CD8-positive, alpha-beta memory T cell (primary cell): ENCODE measurements around the gene MAPKAPK3. TPM values are rescaled to one million over a fixed set of nuclear protein-coding genes. Genes with fewer than 3 reads are reported as not detected.

Source experiments
- CTCF ChIA-PET: fragments of 350-600 bp; sonication (Branson Sonifier 250); formaldehyde crosslinking; loops from one replicate; lab custom pipeline; 2021; ENCODE audit warnings: antibody characterized with exemption; lab: Charles Lee
- POLR2A ChIA-PET: fragments of 350-600 bp; sonication (Branson Sonifier 250); formaldehyde crosslinking; loops from one replicate; lab custom pipeline; 2021; ENCODE audit warnings: antibody characterized with exemption; lab: Charles Lee
- DNase-seq, 5 donors: peaks; one replicate each; pipeline versions ENCODE4 v3.0.0 to v3.0.0-alpha.2; 2020 to 2022; ENCODE audit warnings: mixed read lengths in 1 of 5
- H3K27ac ChIP-seq: one replicate; pipeline ENCODE4 v1.7.0; 2013; ENCODE audit warnings: low read depth, mild to moderate bottlenecking, low read length, moderate library complexity
- H3K27me3 ChIP-seq: 2 replicates; pipeline ENCODE4 v1.7.0; 2013; ENCODE audit warnings: low read length, mild to moderate bottlenecking; ENCODE audit not compliant: insufficient read depth, poor library complexity, severe bottlenecking
- H3K36me3 ChIP-seq: 2 replicates; pipeline ENCODE4 v1.7.0; 2013; ENCODE audit warnings: mild to moderate bottlenecking, low read length, moderate library complexity; ENCODE audit not compliant: insufficient read depth
- H3K4me1 ChIP-seq: 2 replicates; pipeline ENCODE4 v1.7.0; 2013; ENCODE audit warnings: mild to moderate bottlenecking, low read length, moderate library complexity; ENCODE audit not compliant: insufficient read depth
- H3K4me3 ChIP-seq: 2 replicates; pipeline ENCODE4 v1.7.0; 2013; ENCODE audit warnings: mild to moderate bottlenecking, low read length
- H3K9me3 ChIP-seq: 2 replicates; pipeline ENCODE4 v1.7.0; 2013; ENCODE audit warnings: mild to moderate bottlenecking, low read length
- H3K27ac Mint-ChIP-seq, 8 donors: one replicate each; pipeline ENCODE4 v1.8.0; 2020 to 2021; ENCODE audit warnings: mixed read lengths in 8 of 8, mild to moderate bottlenecking in 6 of 8, inconsistent platforms in 3 of 8, moderate library complexity in 3 of 8
- H3K27me3 Mint-ChIP-seq, 2 donors: one replicate each; pipeline ENCODE4 v1.8.0; 2020 to 2021; ENCODE audit warnings: mixed read lengths in 2 of 2, mild to moderate bottlenecking in 1 of 2, moderate library complexity in 1 of 2
- H3K36me3 Mint-ChIP-seq, 3 donors: one replicate each; pipeline ENCODE4 v1.8.0; 2020 to 2021; ENCODE audit warnings: mixed read lengths in 3 of 3, inconsistent platforms in 1 of 3, mild to moderate bottlenecking in 1 of 3
- H3K4me1 Mint-ChIP-seq, 3 donors: one replicate each; pipeline ENCODE4 v1.8.0; 2020 to 2021; ENCODE audit warnings: mixed read lengths in 3 of 3, inconsistent platforms in 1 of 3, mild to moderate bottlenecking in 1 of 3
- H3K4me3 Mint-ChIP-seq, 7 donors: one replicate each; pipeline ENCODE4 v1.8.0; 2020 to 2021; ENCODE audit warnings: mixed read lengths in 7 of 7, mild to moderate bottlenecking in 6 of 7, moderate library complexity in 4 of 7, inconsistent platforms in 2 of 7
- H3K9me3 Mint-ChIP-seq, 5 donors: one replicate each; pipeline ENCODE4 v1.8.0; 2020 to 2022; ENCODE audit warnings: mixed read lengths in 5 of 5, mild to moderate bottlenecking in 3 of 5, moderate library complexity in 2 of 5, inconsistent platforms in 1 of 5
- polyA plus RNA-seq: library from polyadenylated mRNA; unstranded; fragments of 300-500 nt; fragmentation: Illumina TruSeq; gene quantifications from one replicate; pipeline ENCODE4 v1.2.3, GENCODE V29; 2021
- total RNA-seq, 2 experiments: library from RNA; stranded (reverse); gene quantifications; one replicate each; pipeline ENCODE4 v1.2.3, GENCODE V29; 2021

MAPKAPK3 gene
- total and polyA plus RNA-seq, 3 experiments from 2014 or later = 57.0 to 156 (median 153) TPM

GRCh38 chr3:50651920-50652529 lies 35.1 kb downstream of the MAPKAPK3 start:
- Histone ChIP-seq H3K27me3 (no peaks in the 10 kb centered on the region), H3K27ac (no peak overlapping the region), H3K4me1 (peaks cover 3% of the 10 kb centered on the region), H3K36me3 (peaks cover 14% of the 10 kb centered on the region), H3K9me3 (no peaks in the 10 kb centered on the region), H3K4me3 (no peak overlapping the region)
- no peaks in the 10 kb centered on the region for H3K27me3 Mint-ChIP-seq
- no peak overlapping the region for H3K4me3 Mint-ChIP-seq
- H3K36me3 Mint-ChIP-seq = peaks cover 0 to 26% (median 6%) of the 10 kb centered on the region in 3 donors
- H3K9me3 Mint-ChIP-seq = no peaks in the 10 kb centered on the region
- CTCF ChIA-PET = interaction anchor here (0.8 to 15.8 kb wide), 11 partner anchors 13 to 718 kb away, joined by 3 to 277 read pairs (median 6); partner anchors contain the start of genes CISH, HEMK1 and MAPKAPK3
- peak overlapping the region in 5 of 8 donors; percentile 23 to 69 (median 49) for H3K27ac Mint-ChIP-seq
- DNase-seq = no peak
- peaks cover 0 to 3% (median 0%) of the 10 kb centered on the region in 3 donors for H3K4me1 Mint-ChIP-seq
- POLR2A ChIA-PET = interaction anchor here (0.5 to 2.0 kb wide), 2 partner anchors 36 to 190 kb away, joined by 4 to 15 read pairs; partner anchors contain the start of gene MAPKAPK3

GRCh38 chr3:50652709-50653108 lies 35.8 kb downstream of the MAPKAPK3 start:
- Mint-ChIP-seq H3K27me3 (no peaks in the 10 kb centered on the region), H3K9me3 (no peaks in the 10 kb centered on the region), H3K4me3 (no peak overlapping the region), H3K36me3 (peaks cover 0 to 19% (median under 1%) of the 10 kb centered on the region in 3 donors), H3K27ac (peak overlapping the region in 2 of 8 donors; percentile 47 to 49), H3K4me1 (peaks cover 0 to 3% (median 0%) of the 10 kb centered on the region in 3 donors)
- ChIA-PET CTCF (interaction anchor here (0.9 to 15.8 kb wide), 11 partner anchors 13 to 83 kb away, joined by 3 to 277 read pairs (median 6); partner anchors contain the start of genes CISH, HEMK1 and MAPKAPK3), POLR2A (interaction anchor here (0.5 to 2.0 kb wide), 5 partner anchors 14 to 287 kb away, joined by 3 to 15 read pairs (median 3); partner anchors contain the start of genes C3orf18 and MAPKAPK3)
- peak in 4 of 5 donors; percentile 32 to 71 (median 42) for DNase-seq
- Histone ChIP-seq H3K4me3 (no peak overlapping the region), H3K27me3 (no peaks in the 10 kb centered on the region), H3K9me3 (no peaks in the 10 kb centered on the region), H3K36me3 (peaks cover 8% of the 10 kb centered on the region), H3K4me1 (peaks cover 3% of the 10 kb centered on the region), H3K27ac (no peak overlapping the region)

- Histone ChIP-seq H3K27ac (no peak overlapping the region), H3K9me3 (no peaks in the 10 kb centered on the region), H3K4me1 (peaks cover 3% of the 10 kb centered on the region), H3K36me3 (peaks cover under 1% of the 10 kb centered on the region), H3K27me3 (no peaks in the 10 kb centered on the region), H3K4me3 (no peak overlapping the region)
- H3K4me1 Mint-ChIP-seq = peaks cover 0 to 3% (median 0%) of the 10 kb centered on the region in 3 donors
- ChIA-PET CTCF (interaction anchor here (1.0 to 15.8 kb wide), 5 partner anchors 9 to 84 kb away, joined by 3 to 277 read pairs (median 21); partner anchors contain the start of genes CISH, HEMK1 and MAPKAPK3), POLR2A (interaction anchor here (2.0 kb wide), 1 partner anchor 38 kb away, joined by 15 read pairs; the partner anchor contains the start of gene MAPKAPK3)
- no peaks in the 10 kb centered on the region for H3K27me3 Mint-ChIP-seq
- no peaks in the 10 kb centered on the region for H3K9me3 Mint-ChIP-seq
- no peak overlapping the region for H3K4me3 Mint-ChIP-seq
- no peak for DNase-seq
- H3K36me3 Mint-ChIP-seq = peaks cover 0 to 7% (median 1%) of the 10 kb centered on the region in 3 donors
- H3K27ac Mint-ChIP-seq = peak overlapping the region in 3 of 8 donors; percentile 12 to 68 (median 17)
These were observed 37.1 kb downstream of the MAPKAPK3 start for GRCh38 chr3:50653937-50654595.

GRCh38 chr3:50655009-50655830 lies 38.3 kb downstream of the MAPKAPK3 start:
- H3K4me3 ChIP-seq = no peak overlapping the region
- H3K36me3 Mint-ChIP-seq = peaks cover 0 to 1% (median 0%) of the 10 kb centered on the region in 3 donors
- H3K36me3 ChIP-seq = no peaks in the 10 kb centered on the region
- no peak overlapping the region for H3K27ac ChIP-seq
- no peaks in the 10 kb centered on the region for H3K27me3 Mint-ChIP-seq
- H3K4me3 Mint-ChIP-seq = no peak overlapping the region
- no peak for DNase-seq
- H3K9me3 Mint-ChIP-seq = no peaks in the 10 kb centered on the region
- ChIA-PET CTCF (interaction anchor here (1.0 to 15.8 kb wide), 2 partner anchors 8 to 36 kb away, joined by 3 to 277 read pairs; partner anchors contain the start of genes CISH and MAPKAPK3), POLR2A (no interaction called here)
- H3K4me1 Mint-ChIP-seq = peaks cover 0 to 3% (median 0%) of the 10 kb centered on the region in 3 donors
- peaks cover 3% of the 10 kb centered on the region for H3K4me1 ChIP-seq
- H3K27ac Mint-ChIP-seq = peak overlapping the region in 6 of 8 donors; percentile 9 to 86 (median 52)
- H3K9me3 ChIP-seq = no peaks in the 10 kb centered on the region
- H3K27me3 ChIP-seq = no peaks in the 10 kb centered on the region

- Mint-ChIP-seq H3K4me3 (no peak overlapping the region), H3K27me3 (peaks cover under 1% of the 10 kb centered on the region in 2 donors), H3K27ac (peak overlapping the region in 3 of 8 donors; percentile 47 to 68 (median 58)), H3K4me1 (peaks cover 0 to 3% (median 0%) of the 10 kb centered on the region in 3 donors), H3K36me3 (peaks cover 0 to 1% (median 0%) of the 10 kb centered on the region in 3 donors), H3K9me3 (no peaks in the 10 kb centered on the region)
- no peaks in the 10 kb centered on the region for H3K9me3 ChIP-seq
- DNase-seq = no peak
- H3K27me3 ChIP-seq = no peaks in the 10 kb centered on the region
- no peaks in the 10 kb centered on the region for H3K36me3 ChIP-seq
- H3K27ac ChIP-seq = no peak overlapping the region
- POLR2A ChIA-PET = no interaction called here
- no peak overlapping the region for H3K4me3 ChIP-seq
- H3K4me1 ChIP-seq = peaks cover 3% of the 10 kb centered on the region
- CTCF ChIA-PET = interaction anchor here (0.9 to 15.8 kb wide), 2 partner anchors 12 to 37 kb away, joined by 3 to 277 read pairs; partner anchors contain the start of genes CISH and MAPKAPK3
These were observed 39.7 kb downstream of the MAPKAPK3 start for GRCh38 chr3:50656417-50657195.

GRCh38 chr3:50657407-50657806 lies 40.5 kb downstream of the MAPKAPK3 start:
- POLR2A ChIA-PET = no interaction called here
- no peaks in the 10 kb centered on the region for H3K9me3 ChIP-seq
- CTCF ChIA-PET = interaction anchor here (0.9 to 15.8 kb wide), 2 partner anchors 13 to 38 kb away, joined by 3 to 277 read pairs; partner anchors contain the start of genes CISH and MAPKAPK3
- Mint-ChIP-seq H3K9me3 (no peaks in the 10 kb centered on the region), H3K27ac (peak overlapping the region in 1 of 8 donors; percentile 17), H3K36me3 (peaks cover 0 to 1% (median 0%) of the 10 kb centered on the region in 3 donors), H3K27me3 (peaks cover 3% of the 10 kb centered on the region in 2 donors), H3K4me1 (peaks cover 0 to 3% (median 0%) of the 10 kb centered on the region in 3 donors), H3K4me3 (no peak overlapping the region)
- H3K27ac ChIP-seq = no peak overlapping the region
- H3K36me3 ChIP-seq = no peaks in the 10 kb centered on the region
- no peaks in the 10 kb centered on the region for H3K27me3 ChIP-seq
- H3K4me1 ChIP-seq = peaks cover 3% of the 10 kb centered on the region
- H3K4me3 ChIP-seq = no peak overlapping the region
- no peak for DNase-seq
